MM.1S (cell line): Measurements from ENCODE around the gene CRTC2.

Source experiments
- DNase-seq: peaks from one replicate; pipeline ENCODE4 v3.0.0-alpha.2; 2015
- H2AFZ ChIP-seq: fragments of 300-600 bp; sonication (generic); 2 replicates; pipeline ENCODE4 v1.6.0; 2016; ENCODE audit warnings: antibody characterized with exemption, low read length
- H3F3A ChIP-seq: fragments of 300-600 bp; sonication (generic); 2 replicates; pipeline ENCODE4 v1.6.1; 2016; ENCODE audit warnings: mild to moderate bottlenecking, antibody characterized with exemption, low read length, moderate library complexity, mixed read lengths; ENCODE audit not compliant: insufficient read depth
- H3K27ac ChIP-seq: fragments of 300-600 bp; sonication (generic); 2 replicates; pipeline ENCODE4 v1.5.1; 2016; ENCODE audit warnings: mild to moderate bottlenecking, low read length
- H3K27me3 ChIP-seq: fragments of 300-600 bp; sonication (generic); replicated peaks from 2 replicates; pipeline ENCODE4 v1.6.0; 2016; ENCODE audit warnings: low read length; ENCODE audit not compliant: insufficient read depth
- H3K36me3 ChIP-seq: fragments of 300-600 bp; sonication (generic); replicated peaks from 2 replicates; pipeline ENCODE4 v1.6.1; 2016; ENCODE audit warnings: mild to moderate bottlenecking, low read length, mixed read lengths; ENCODE audit not compliant: insufficient read depth
- H3K4me1 ChIP-seq: fragments of 300-600 bp; sonication (generic); 2 replicates; pipeline ENCODE4 v1.6.1; 2016; ENCODE audit warnings: low read length, mixed read lengths
- H3K4me2 ChIP-seq: fragments of 300-600 bp; sonication (generic); 2 replicates; pipeline ENCODE4 v1.6.0; 2016; ENCODE audit warnings: low read depth, low read length
- H3K4me3 ChIP-seq: fragments of 300-600 bp; sonication (generic); 2 replicates; pipeline ENCODE4 v1.5.1; 2016; ENCODE audit warnings: low read length, mixed read lengths
- H3K79me2 ChIP-seq: fragments of 300-600 bp; sonication (generic); 2 replicates; pipeline ENCODE4 v1.6.1; 2016; ENCODE audit warnings: mixed run types, low read length, mixed read lengths
- H3K9ac ChIP-seq: fragments of 300-600 bp; sonication (generic); 2 replicates; pipeline ENCODE4 v1.6.1; 2016; ENCODE audit warnings: low read length, mixed read lengths
- H3K9me2 ChIP-seq: fragments of 300-600 bp; sonication (generic); replicated peaks from 2 replicates; pipeline ENCODE4 v1.6.1; 2016; ENCODE audit warnings: mild to moderate bottlenecking, low read length, mixed read lengths; ENCODE audit not compliant: insufficient read depth
- H3K9me3 ChIP-seq: fragments of 300-600 bp; sonication (generic); replicated peaks from 2 replicates; pipeline ENCODE4 v1.6.1; 2016; ENCODE audit warnings: mild to moderate bottlenecking, low read length, mixed read lengths; ENCODE audit not compliant: insufficient read depth
- H4K20me1 ChIP-seq: fragments of 300-600 bp; sonication (generic); 2 replicates; pipeline ENCODE4 v1.6.1; 2016; ENCODE audit warnings: mild to moderate bottlenecking, low read length, moderate library complexity, mixed read lengths; ENCODE audit not compliant: insufficient read depth
- CTCF ChIP-seq: fragments of 300-600 bp; sonication (generic); IDR thresholded peaks from 2 replicates; pipeline ENCODE4 v1.5.1; 2016; ENCODE audit warnings: antibody characterized with exemption, low read length, mixed read lengths
- EZH2 ChIP-seq: fragments of 300-600 bp; sonication (generic); optimal IDR thresholded peaks from 2 replicates; pipeline ENCODE3; 2017; ENCODE audit warnings: low read depth, mild to moderate bottlenecking, antibody characterized with exemption, low read length, mixed read lengths
- EZH2phosphoT487 ChIP-seq: fragments of 300-600 bp; sonication (generic); IDR thresholded peaks from 2 replicates; pipeline ENCODE4 v1.6.1; 2018; ENCODE audit warnings: antibody characterized with exemption, low read length

Gene CRTC2

GRCh38 chr1:153941826-153942725 lies 16.3 kb downstream of the CRTC2 start:
- Histone ChIP-seq H3F3A (peaks cover 17% of the 10 kb centered on the region), H3K4me3 (no peak overlapping the region)

GRCh38 chr1:153940756-153941155 lies 17.7 kb downstream of the CRTC2 start:
- no peak overlapping the region for H3K4me3 ChIP-seq
- no peak for TF ChIP-seq CTCF
- no peaks in the 10 kb centered on the region for H3K27me3 ChIP-seq
- H3K27ac ChIP-seq = no peak overlapping the region
- no peaks in the 10 kb centered on the region for H3K9me2 ChIP-seq
- no peak overlapping the region for H3K4me2 ChIP-seq
- H3K9me3 ChIP-seq = no peaks in the 10 kb centered on the region
- H3K4me1 ChIP-seq = no peaks in the 10 kb centered on the region; the same call in 1 of the 2 replicates
- no peaks in the 10 kb centered on the region; the same call in none of the 2 replicates for H3K36me3 ChIP-seq
- peaks cover 11% of the 10 kb centered on the region; the same call in 1 of the 2 replicates for H3F3A ChIP-seq
- H2AFZ ChIP-seq = no peak overlapping the region
- no peak overlapping the region for H3K9ac ChIP-seq
- no peaks in the 10 kb centered on the region for H4K20me1 ChIP-seq
- no peak for DNase-seq
- peaks cover 27% of the 10 kb centered on the region for H3K79me2 ChIP-seq

More at GRCh38 chr1:153941826-153942725, 16.3 kb downstream of the CRTC2 start:
- TF ChIP-seq EZH2phosphoT487 (no peak), EZH2 (no peak), CTCF (no peak)
- H3K79me2 ChIP-seq = peaks cover 28% of the 10 kb centered on the region
- no peaks in the 10 kb centered on the region for H4K20me1 ChIP-seq
- H3K9ac ChIP-seq = no peak overlapping the region
- no peaks in the 10 kb centered on the region for H3K9me3 ChIP-seq
- H3K9me2 ChIP-seq = no peaks in the 10 kb centered on the region
- H3K4me2 ChIP-seq = no peak overlapping the region
- H3K27ac ChIP-seq = no peak overlapping the region
- H2AFZ ChIP-seq = no peak overlapping the region
- no peaks in the 10 kb centered on the region for H3K27me3 ChIP-seq
- no peak for DNase-seq
- H3K4me1 ChIP-seq = peaks cover 5% of the 10 kb centered on the region
- H3K36me3 ChIP-seq = no peaks in the 10 kb centered on the region; the same call in 1 of the 2 replicates

- no peaks in the 10 kb centered on the region for H4K20me1 ChIP-seq
- no peaks in the 10 kb centered on the region for H3K4me1 ChIP-seq
- no peak overlapping the region for H3K4me2 ChIP-seq
- no peak for DNase-seq
- TF ChIP-seq EZH2phosphoT487 = no peak
- no peak for TF ChIP-seq EZH2
- TF ChIP-seq CTCF = no peak
- no peaks in the 10 kb centered on the region for H3K9me2 ChIP-seq
- no peaks in the 10 kb centered on the region for H3K27me3 ChIP-seq
- H3K9ac ChIP-seq = no peak overlapping the region
- H2AFZ ChIP-seq = no peak overlapping the region
- H3K9me3 ChIP-seq = no peaks in the 10 kb centered on the region
- no peak overlapping the region for H3K27ac ChIP-seq
- H3K79me2 ChIP-seq = peaks cover 14% of the 10 kb centered on the region
- H3K4me3 ChIP-seq = no peak overlapping the region
- no peaks in the 10 kb centered on the region for H3F3A ChIP-seq
- H3K36me3 ChIP-seq = no peaks in the 10 kb centered on the region; the same call in none of the 2 replicates
These were observed 18.9 kb downstream of the CRTC2 start for GRCh38 chr1:153939476-153939875.
